ENCODE measurements around the gene DCAF6.

DCAF6 gene

GRCh38 chr1:167984886-167985489 lies 48.5 kb downstream of the DCAF6 start:
- Mint-ChIP-seq H3K27me3 (no peaks in the 10 kb centered on the region), H3K9me3 (no peaks in the 10 kb centered on the region), H3K36me3 (ENCODE audit: insufficient read depth) (peaks cover 7% of the 10 kb centered on the region), H3K4me1 (peaks cover 21% of the 10 kb centered on the region), H3K4me3 (no peak overlapping the region), H3K27ac (ENCODE audit: low read depth) (peak overlapping the region; percentile 33)
- DNase-seq (ENCODE audit: low spot score in 2 of 2), result no peak
- no peak for ATAC-seq (replicated peaks; ENCODE audit: extremely low read depth, poor library complexity, severe bottlenecking)

- Mint-ChIP-seq H3K27me3 (no peaks in the 10 kb centered on the region), H3K9me3 (no peaks in the 10 kb centered on the region), H3K27ac (ENCODE audit: low read depth) (no peak overlapping the region), H3K4me1 (peaks cover 21% of the 10 kb centered on the region), H3K36me3 (ENCODE audit: insufficient read depth) (peaks cover 8% of the 10 kb centered on the region), H3K4me3 (no peak overlapping the region)
- ATAC-seq (replicated peaks; ENCODE audit: extremely low read depth, poor library complexity, severe bottlenecking) (no peak), DNase-seq (ENCODE audit: low spot score in 2 of 2) (no peak)
Observed at GRCh38 chr1:167987174-167987573, 50.7 kb downstream of the DCAF6 start.

GRCh38 chr1:167991546-167991945 lies 55.1 kb downstream of the DCAF6 start:
- Mint-ChIP-seq H3K27ac (ENCODE audit: low read depth) (no peak overlapping the region), H3K36me3 (ENCODE audit: insufficient read depth) (peaks cover 19% of the 10 kb centered on the region), H3K4me3 (no peak overlapping the region), H3K4me1 (no peaks in the 10 kb centered on the region), H3K27me3 (no peaks in the 10 kb centered on the region), H3K9me3 (no peaks in the 10 kb centered on the region)
- no peak for DNase-seq (ENCODE audit: low spot score in 2 of 2)
- no peak for ATAC-seq (replicated peaks; ENCODE audit: extremely low read depth, poor library complexity, severe bottlenecking)

- H3K27ac Mint-ChIP-seq (ENCODE audit: low read depth), result no peak overlapping the region
- H3K27me3 Mint-ChIP-seq, result no peaks in the 10 kb centered on the region
- H3K4me1 Mint-ChIP-seq, result no peaks in the 10 kb centered on the region
- ATAC-seq (replicated peaks; ENCODE audit: extremely low read depth, poor library complexity, severe bottlenecking), result no peak
- no peak for DNase-seq (ENCODE audit: low spot score in 2 of 2)
- H3K9me3 Mint-ChIP-seq, result no peaks in the 10 kb centered on the region
- peaks cover 24% of the 10 kb centered on the region for H3K36me3 Mint-ChIP-seq (ENCODE audit: insufficient read depth)
- H3K4me3 Mint-ChIP-seq, result no peak overlapping the region
Observed at GRCh38 chr1:167993720-167994119, 57.2 kb downstream of the DCAF6 start.

- Mint-ChIP-seq H3K27ac (ENCODE audit: low read depth) (no peak overlapping the region), H3K4me1 (no peaks in the 10 kb centered on the region), H3K27me3 (no peaks in the 10 kb centered on the region), H3K4me3 (no peak overlapping the region), H3K9me3 (no peaks in the 10 kb centered on the region), H3K36me3 (ENCODE audit: insufficient read depth) (peaks cover 24% of the 10 kb centered on the region)
- DNase-seq (ENCODE audit: low spot score in 2 of 2) (no peak), ATAC-seq (replicated peaks; ENCODE audit: extremely low read depth, poor library complexity, severe bottlenecking) (no peak)
Observed at GRCh38 chr1:167994560-167994959, 58.1 kb downstream of the DCAF6 start.

GRCh38 chr1:167995038-167995437 lies 58.6 kb downstream of the DCAF6 start:
- Mint-ChIP-seq H3K9me3 (no peaks in the 10 kb centered on the region), H3K27ac (ENCODE audit: low read depth) (no peak overlapping the region), H3K27me3 (no peaks in the 10 kb centered on the region), H3K4me3 (no peak overlapping the region), H3K4me1 (no peaks in the 10 kb centered on the region), H3K36me3 (ENCODE audit: insufficient read depth) (peaks cover 26% of the 10 kb centered on the region)
- DNase-seq (ENCODE audit: low spot score in 2 of 2) (no peak), ATAC-seq (replicated peaks; ENCODE audit: extremely low read depth, poor library complexity, severe bottlenecking) (no peak)

GRCh38 chr1:167996266-167996665 lies 59.8 kb downstream of the DCAF6 start:
- ATAC-seq (replicated peaks; ENCODE audit: extremely low read depth, poor library complexity, severe bottlenecking) (no peak), DNase-seq (ENCODE audit: low spot score in 2 of 2) (no peak)
- no peak overlapping the region for H3K4me3 Mint-ChIP-seq
- peaks cover 24% of the 10 kb centered on the region for H3K36me3 Mint-ChIP-seq (ENCODE audit: insufficient read depth)
- no peaks in the 10 kb centered on the region for H3K27me3 Mint-ChIP-seq
- no peaks in the 10 kb centered on the region for H3K9me3 Mint-ChIP-seq
- H3K4me1 Mint-ChIP-seq, result no peaks in the 10 kb centered on the region
- no peak overlapping the region for H3K27ac Mint-ChIP-seq (ENCODE audit: low read depth)

- no peaks in the 10 kb centered on the region for H3K4me1 Mint-ChIP-seq
- H3K9me3 Mint-ChIP-seq, result no peaks in the 10 kb centered on the region
- H3K4me3 Mint-ChIP-seq, result no peak overlapping the region
- H3K27ac Mint-ChIP-seq (ENCODE audit: low read depth), result no peak overlapping the region
- ATAC-seq (replicated peaks; ENCODE audit: extremely low read depth, poor library complexity, severe bottlenecking), result no peak
- H3K27me3 Mint-ChIP-seq, result no peaks in the 10 kb centered on the region
- peaks cover 25% of the 10 kb centered on the region for H3K36me3 Mint-ChIP-seq (ENCODE audit: insufficient read depth)
- no peak for DNase-seq (ENCODE audit: low spot score in 2 of 2)
Observed at GRCh38 chr1:167997037-167997575, 60.6 kb downstream of the DCAF6 start.

- Mint-ChIP-seq H3K4me1 (no peaks in the 10 kb centered on the region), H3K4me3 (no peak overlapping the region), H3K9me3 (no peaks in the 10 kb centered on the region), H3K27ac (ENCODE audit: low read depth) (no peak overlapping the region), H3K36me3 (ENCODE audit: insufficient read depth) (peaks cover 22% of the 10 kb centered on the region), H3K27me3 (no peaks in the 10 kb centered on the region)
- DNase-seq (ENCODE audit: low spot score in 2 of 2), result no peak
- no peak for ATAC-seq (replicated peaks; ENCODE audit: extremely low read depth, poor library complexity, severe bottlenecking)
Observed at GRCh38 chr1:167999877-168000276, 63.4 kb downstream of the DCAF6 start.

GRCh38 chr1:168000656-168001055 lies 64.2 kb downstream of the DCAF6 start:
- H3K9me3 Mint-ChIP-seq, result no peaks in the 10 kb centered on the region
- H3K36me3 Mint-ChIP-seq (ENCODE audit: insufficient read depth), result peaks cover 18% of the 10 kb centered on the region
- DNase-seq (ENCODE audit: low spot score in 2 of 2) (no peak), ATAC-seq (replicated peaks; ENCODE audit: extremely low read depth, poor library complexity, severe bottlenecking) (no peak)
- no peak overlapping the region for H3K4me3 Mint-ChIP-seq
- H3K27me3 Mint-ChIP-seq, result no peaks in the 10 kb centered on the region
- H3K27ac Mint-ChIP-seq (ENCODE audit: low read depth), result peak overlapping the region; percentile 14
- no peaks in the 10 kb centered on the region for H3K4me1 Mint-ChIP-seq

- H3K27ac Mint-ChIP-seq (ENCODE audit: low read depth), result peak overlapping the region; percentile 14
Observed at GRCh38 chr1:168001213-168001612, 64.7 kb downstream of the DCAF6 start.

GRCh38 chr1:168004531-168004930 lies 68.0 kb downstream of the DCAF6 start:
- Mint-ChIP-seq H3K9me3 (no peaks in the 10 kb centered on the region), H3K27me3 (no peaks in the 10 kb centered on the region), H3K36me3 (ENCODE audit: insufficient read depth) (peaks cover 27% of the 10 kb centered on the region), H3K27ac (ENCODE audit: low read depth) (no peak overlapping the region), H3K4me1 (peaks cover 13% of the 10 kb centered on the region), H3K4me3 (no peak overlapping the region)
- no peak for ATAC-seq (replicated peaks; ENCODE audit: extremely low read depth, poor library complexity, severe bottlenecking)
- DNase-seq (ENCODE audit: low spot score in 2 of 2), result no peak

More at GRCh38 chr1:168001213-168001612, 64.7 kb downstream of the DCAF6 start:
- no peak for DNase-seq (ENCODE audit: low spot score in 2 of 2)
- H3K27me3 Mint-ChIP-seq, result no peaks in the 10 kb centered on the region
- no peaks in the 10 kb centered on the region for H3K4me1 Mint-ChIP-seq
- no peak overlapping the region for H3K4me3 Mint-ChIP-seq
- no peaks in the 10 kb centered on the region for H3K9me3 Mint-ChIP-seq
- H3K36me3 Mint-ChIP-seq (ENCODE audit: insufficient read depth), result peaks cover 16% of the 10 kb centered on the region
- no peak for ATAC-seq (replicated peaks; ENCODE audit: extremely low read depth, poor library complexity, severe bottlenecking)

GRCh38 chr1:168005529-168005928 lies 69.0 kb downstream of the DCAF6 start:
- ATAC-seq (replicated peaks; ENCODE audit: extremely low read depth, poor library complexity, severe bottlenecking), result no peak
- Mint-ChIP-seq H3K36me3 (ENCODE audit: insufficient read depth) (peaks cover 26% of the 10 kb centered on the region), H3K4me1 (peaks cover 15% of the 10 kb centered on the region), H3K27me3 (no peaks in the 10 kb centered on the region), H3K27ac (ENCODE audit: low read depth) (no peak overlapping the region), H3K9me3 (no peaks in the 10 kb centered on the region), H3K4me3 (no peak overlapping the region)
- no peak for DNase-seq (ENCODE audit: low spot score in 2 of 2)
